Suppressor macrophage treated with lipopolysaccharide for 4 hours (primary cell): ENCODE data around the gene VPS41.

Experiments
- DNase-seq: peaks from one replicate; pipeline ENCODE4 v3.0.0-alpha.2; 2020

Gene VPS41

GRCh38 chr7:38851321-38851720, 57.7 kb downstream of the VPS41 start:
- no peak for DNase-seq

- DNase-seq, result no peak
Measured at GRCh38 chr7:38846280-38846679, 62.7 kb downstream of the VPS41 start.

- DNase-seq, result no peak
Measured at GRCh38 chr7:38844952-38845563, 63.9 kb downstream of the VPS41 start.

- DNase-seq, result no peak
Measured at GRCh38 chr7:38842746-38843145, 66.2 kb downstream of the VPS41 start.

GRCh38 chr7:38840736-38841460, 68.1 kb downstream of the VPS41 start:
- DNase-seq, result peak; percentile 6

- no peak for DNase-seq
Measured at GRCh38 chr7:38839851-38840250, 69.1 kb downstream of the VPS41 start.

GRCh38 chr7:38838725-38839385, 70.1 kb downstream of the VPS41 start:
- no peak for DNase-seq

- no peak for DNase-seq
Measured at GRCh38 chr7:38834357-38834756, 74.6 kb downstream of the VPS41 start.

- DNase-seq, result no peak
Measured at GRCh38 chr7:38833329-38833728, 75.7 kb downstream of the VPS41 start.

GRCh38 chr7:38831259-38831996, 77.6 kb downstream of the VPS41 start:
- no peak for DNase-seq

GRCh38 chr7:38830826-38831225, 78.2 kb downstream of the VPS41 start:
- no peak for DNase-seq

- DNase-seq, result no peak
Measured at GRCh38 chr7:38829488-38830165, 79.4 kb downstream of the VPS41 start.

- DNase-seq, result no peak
Measured at GRCh38 chr7:38828026-38828425, 81.0 kb downstream of the VPS41 start.

- peak; percentile 8 for DNase-seq
Measured at GRCh38 chr7:38825721-38826440, 83.1 kb downstream of the VPS41 start.

GRCh38 chr7:38824948-38825347, 84.0 kb downstream of the VPS41 start:
- DNase-seq, result no peak

GRCh38 chr7:38822549-38822948, 86.4 kb downstream of the VPS41 start:
- no peak for DNase-seq

GRCh38 chr7:38820571-38820970, 88.4 kb downstream of the VPS41 start:
- no peak for DNase-seq

- DNase-seq, result no peak
Measured at GRCh38 chr7:38819463-38819862, 89.5 kb downstream of the VPS41 start.

- DNase-seq, result no peak
Measured at GRCh38 chr7:38817526-38817925, 91.5 kb downstream of the VPS41 start.

GRCh38 chr7:38813768-38814167, 95.2 kb downstream of the VPS41 start:
- no peak for DNase-seq

- DNase-seq, result no peak
Measured at GRCh38 chr7:38806912-38807311, 102.1 kb downstream of the VPS41 start.

- DNase-seq, result no peak
Measured at GRCh38 chr7:38801786-38802185, 107.2 kb downstream of the VPS41 start.
